ENCODE results near the gene FBXL3. TPM values are rescaled to one million over a fixed set of nuclear protein-coding genes. Genes with fewer than 3 reads are reported as not detected.
A peak's percentile ranks its signal among the peaks of the same experiment; 100 is the strongest.

The FBXL3 gene
- total RNA-seq, 4 donors from 2014 or later = 76.9 to 118 (median 80.5) TPM

GRCh38 chr13:77031656-77032243 lies 4.8 kb upstream of the FBXL3 start:
- no peak for DNase-seq (ENCODE audit: extremely low spot score)
- peaks cover 7 to 11% (median 11%) of the 10 kb centered on the region in 4 donors for H3K4me1 ChIP-seq
- H3K36me3 ChIP-seq = no peaks in the 10 kb centered on the region
- no peak for TF ChIP-seq EP300 (IDR thresholded peaks at IDR 0.05)
- TF ChIP-seq POLR2A (IDR thresholded peaks at IDR 0.05; ENCODE audit: low read depth) = no peak
- no peak for TF ChIP-seq CTCF (IDR thresholded peaks at IDR 0.05)
- intact Hi-C loops (cut with DNase I) = no loop called here
- no peak overlapping the region for H3K27ac ChIP-seq (replicated peaks in 1 of 4)
- no peaks in the 10 kb centered on the region for H3K9me3 ChIP-seq
- H3K27me3 ChIP-seq = no peaks in the 10 kb centered on the region
- WGBS = 90% methylated on average over 6 of the region's 6 CpGs
- no peak overlapping the region for H3K4me3 ChIP-seq

GRCh38 chr13:77029436-77029835 lies 2.5 kb upstream of the FBXL3 start:
- intact Hi-C loops (cut with DNase I) = loop anchor here (5.0 to 10.0 kb wide), 2 partner anchors 37 to 295 kb away; partner anchors contain the start of genes CLN5 and MYCBP2
- no peak overlapping the region for H3K27ac ChIP-seq (replicated peaks in 1 of 4)

GRCh38 chr13:77028202-77028601 lies 1.2 kb upstream of the FBXL3 start:
- Histone ChIP-seq H3K9me3 (no peaks in the 10 kb centered on the region), H3K4me3 (peak overlapping the region in 3 of 4 donors; percentile 90 to 98 (median 96)), H3K36me3 (no peaks in the 10 kb centered on the region), H3K27me3 (no peaks in the 10 kb centered on the region), H3K4me1 (peaks cover 32 to 38% (median 36%) of the 10 kb centered on the region in 4 donors), H3K27ac (replicated peaks in 1 of 4) (peak overlapping the region; percentile 96 to 100 (median 100))
- 52% methylated on average over 5 of the region's 5 CpGs for WGBS
- intact Hi-C loops (cut with DNase I) = loop anchor here (5.0 to 10.0 kb wide), 2 partner anchors 36 to 297 kb away; partner anchors contain the start of genes CLN5 and MYCBP2
- no peak for DNase-seq (ENCODE audit: extremely low spot score)
- TF ChIP-seq EP300 (IDR thresholded peaks at IDR 0.05) (no peak), POLR2AphosphoS5 (IDR thresholded peaks at IDR 0.05) (no peak), POLR2A (IDR thresholded peaks at IDR 0.05; ENCODE audit: low read depth) (no peak), CTCF (IDR thresholded peaks at IDR 0.05) (no peak)

More at GRCh38 chr13:77029436-77029835, 2.5 kb upstream of the FBXL3 start:
- peaks cover 20 to 26% (median 24%) of the 10 kb centered on the region in 4 donors for H3K4me1 ChIP-seq
- no peaks in the 10 kb centered on the region for H3K9me3 ChIP-seq
- no peaks in the 10 kb centered on the region for H3K36me3 ChIP-seq
- no peak for TF ChIP-seq POLR2AphosphoS5 (IDR thresholded peaks at IDR 0.05)
- TF ChIP-seq POLR2A (IDR thresholded peaks at IDR 0.05; ENCODE audit: low read depth) = no peak
- no peak overlapping the region for H3K4me3 ChIP-seq
- no peaks in the 10 kb centered on the region for H3K27me3 ChIP-seq
- no peak for DNase-seq (ENCODE audit: extremely low spot score)
- WGBS = 97% methylated on average over 1 of the region's 1 CpG

- Histone ChIP-seq H3K36me3 (no peaks in the 10 kb centered on the region), H3K27me3 (no peaks in the 10 kb centered on the region), H3K9me3 (no peaks in the 10 kb centered on the region), H3K4me1 (peaks cover 49 to 56% (median 54%) of the 10 kb centered on the region in 4 donors), H3K27ac (replicated peaks in 1 of 4) (peak overlapping the region; percentile 96 to 100 (median 100)), H3K4me3 (peak overlapping the region; percentile 90 to 99 (median 97))
- TF ChIP-seq POLR2AphosphoS5 (IDR thresholded peaks at IDR 0.05) (peak; percentile 44 to 73), CTCF (IDR thresholded peaks at IDR 0.05) (no peak), EP300 (IDR thresholded peaks at IDR 0.05) (no peak), POLR2A (IDR thresholded peaks at IDR 0.05; ENCODE audit: low read depth) (peak; percentile 3)
- peak; percentile 94 for DNase-seq (ENCODE audit: extremely low spot score)
- intact Hi-C loops (cut with DNase I) = loop anchor here (5.0 to 10.0 kb wide), 2 partner anchors 34 to 298 kb away; partner anchors contain the start of genes CLN5 and MYCBP2
- WGBS = under 1% methylated on average over 16 of the region's 62 CpGs
Observed at GRCh38 chr13:77026255-77026860, 601 bp downstream of the FBXL3 start.

- Histone ChIP-seq H3K4me1 (peaks cover 61 to 83% (median 73%) of the 10 kb centered on the region in 4 donors), H3K4me3 (peak overlapping the region in 2 of 4 donors; percentile 20 to 27), H3K27ac (replicated peaks in 1 of 4) (peak overlapping the region; percentile 32 to 60 (median 41)), H3K36me3 (peaks cover 0 to 14% (median 7%) of the 10 kb centered on the region in 4 donors), H3K9me3 (no peaks in the 10 kb centered on the region), H3K27me3 (no peaks in the 10 kb centered on the region)
- no peak for DNase-seq (ENCODE audit: extremely low spot score)
- intact Hi-C loops (cut with DNase I) = loop anchor here (10.0 kb wide), 1 partner anchor 302 kb away; the partner anchor contains the start of gene MYCBP2
- 18% methylated on average over 2 of the region's 3 CpGs for WGBS
- peak in 1 of 2 donors; percentile 18 for TF ChIP-seq POLR2AphosphoS5 (IDR thresholded peaks at IDR 0.05)
- no peak for TF ChIP-seq EP300 (IDR thresholded peaks at IDR 0.05)
Observed at GRCh38 chr13:77022341-77022740, 4.6 kb downstream of the FBXL3 start.
